H1 (cell line): ENCODE results near the gene S1PR1. TPM values are rescaled to one million over a fixed set of nuclear protein-coding genes. Genes with fewer than 3 reads are reported as not detected.

ENCODE experiments used
- CTCF ChIA-PET: fragments of 300-600 bp; sonication (Branson Sonifier 250); formaldehyde crosslinking; loops from one replicate; lab custom pipeline; 2021; ENCODE audit not compliant: partially characterized antibody; lab: Charles Lee
- POLR2A ChIA-PET: fragments of 300-600 bp; sonication (Branson Sonifier 250); formaldehyde crosslinking; loops from one replicate; lab custom pipeline; 2021; ENCODE audit warnings: inconsistent platforms; ENCODE audit not compliant: partially characterized antibody; lab: Charles Lee
- DNase-seq, 2 experiments: peaks; one replicate each; pipeline versions ENCODE4 v3.0.0 to v3.0.0-alpha.2; 2010 to 2022; ENCODE audit warnings: low spot score in 2 of 2, low read depth in 1 of 2, mixed read lengths in 1 of 2
- FAIRE-seq: peaks from 2 replicates; lab custom pipeline; 2011; peaks lifted over from hg19 to GRCh38; lab: Jason Lieb, UNC
- H2AFZ ChIP-seq: 2 replicates; pipeline ENCODE4 v1.8.1; 2012; ENCODE audit warnings: low read length, inconsistent platforms
- H2AK5ac ChIP-seq: 2 replicates; pipeline ENCODE4 v1.6.1; 2013; ENCODE audit warnings: low read depth, low read length
- H2BK120ac ChIP-seq: replicated peaks from 2 replicates; pipeline ENCODE3; 2013; ENCODE audit warnings: low read depth, low read length, inconsistent platforms
- H2BK12ac ChIP-seq: 2 replicates; pipeline ENCODE4 v1.6.1; 2013; ENCODE audit warnings: low read depth, low read length
- H2BK15ac ChIP-seq: 2 replicates; pipeline ENCODE4 v1.6.1; 2013; ENCODE audit warnings: low read length
- H2BK20ac ChIP-seq: 2 replicates; pipeline ENCODE4 v1.6.1; 2013; ENCODE audit warnings: low read length
- H2BK5ac ChIP-seq: 2 replicates; pipeline ENCODE4 v1.6.1; 2013; ENCODE audit warnings: low read depth, low read length
- H3K14ac ChIP-seq: 2 replicates; pipeline ENCODE4 v1.6.1; 2013; ENCODE audit warnings: inconsistent platforms; ENCODE audit not compliant: insufficient read length
- H3K18ac ChIP-seq: 2 replicates; pipeline ENCODE4 v1.6.1; 2013; ENCODE audit warnings: low read length; ENCODE audit errors: extremely low read depth
- H3K23ac ChIP-seq: 2 replicates; pipeline ENCODE4 v1.6.1; 2013; ENCODE audit warnings: inconsistent platforms; ENCODE audit not compliant: insufficient read length
- H3K23me2 ChIP-seq: 2 replicates; pipeline ENCODE4 v1.6.1; 2013; ENCODE audit warnings: low read depth, low read length
- H3K27ac ChIP-seq: 2 replicates; pipeline ENCODE4 v1.6.1; 2011; ENCODE audit warnings: low read depth, low read length, inconsistent platforms
- H3K27me3 ChIP-seq, 4 experiments: replicated peaks in 1 of 4; 1 replicate in 1 of 4; 2 replicates in 3 of 4; pipeline versions ENCODE4 v1.6.1 to v1.8.1; 2011 to 2013; ENCODE audit warnings: low read length in 3 of 4, mild to moderate bottlenecking in 3 of 4, inconsistent platforms in 2 of 4, mixed read lengths in 2 of 4, moderate library complexity in 1 of 4; ENCODE audit not compliant: control insufficient read depth in 3 of 4, insufficient read depth in 3 of 4; ENCODE audit errors: extremely low read depth in 1 of 4
- H3K36me3 ChIP-seq, 4 experiments: 2 replicates each; pipeline versions ENCODE4 v1.6.1 to v1.8.1; 2011 to 2013; ENCODE audit warnings: mild to moderate bottlenecking in 4 of 4, low read length in 3 of 4, moderate library complexity in 2 of 4, control low read depth in 1 of 4, inconsistent platforms in 1 of 4; ENCODE audit not compliant: insufficient read depth in 4 of 4, control insufficient read depth in 2 of 4
- H3K4ac ChIP-seq: replicated peaks from 2 replicates; pipeline ENCODE3; 2013; ENCODE audit warnings: low read length, low read depth, mixed read lengths, inconsistent platforms; ENCODE audit not compliant: insufficient read length
- H3K4me1 ChIP-seq, 4 experiments: replicated peaks in 1 of 4; 1 replicate in 1 of 4; 2 replicates in 3 of 4; pipeline versions ENCODE4 v1.6.1 to v1.8.1; 2011 to 2013; ENCODE audit warnings: low read length in 3 of 4, inconsistent platforms in 2 of 4, mixed read lengths in 1 of 4; ENCODE audit not compliant: insufficient read depth in 4 of 4, control insufficient read depth in 3 of 4
- H3K4me2 ChIP-seq, 2 experiments: 2 replicates each; pipeline versions ENCODE4 v1.6.1 to v1.8.1; 2011 to 2013; ENCODE audit warnings: low read depth in 2 of 2, low read length in 2 of 2, control low read depth in 1 of 2, inconsistent platforms in 1 of 2, mild to moderate bottlenecking in 1 of 2; ENCODE audit not compliant: insufficient read depth in 1 of 2
- H3K4me3 ChIP-seq, 4 experiments: fragments of 200-600, 300-600 bp in 1 of 4; sonication (generic), shearing (Covaris generic), sonication (Bioruptor Twin) in 1 of 4; 2 replicates each; pipeline versions ENCODE4 v1.5.1 to v1.8.1; 2011 to 2016; ENCODE audit warnings: low read length in 4 of 4, low read depth in 3 of 4, control low read depth in 2 of 4, inconsistent platforms in 2 of 4, mild to moderate bottlenecking in 2 of 4, mixed read lengths in 1 of 4, moderate library complexity in 1 of 4; ENCODE audit not compliant: insufficient read depth in 2 of 4; ENCODE audit errors: extremely low read depth in 1 of 4
- H3K56ac ChIP-seq: replicated peaks from 2 replicates; pipeline ENCODE3; 2013; ENCODE audit warnings: low read depth, mild to moderate bottlenecking, mixed read lengths, low read length, inconsistent platforms; ENCODE audit not compliant: insufficient read length
- H3K79me1 ChIP-seq: 2 replicates; pipeline ENCODE4 v1.6.1; 2013; ENCODE audit warnings: low read depth, low read length, control low read depth
- H3K79me2 ChIP-seq, 2 experiments: 2 replicates each; pipeline versions ENCODE4 v1.6.1 to v1.8.1; 2012 to 2013; ENCODE audit warnings: low read length in 2 of 2, mild to moderate bottlenecking in 2 of 2, inconsistent platforms in 1 of 2; ENCODE audit not compliant: insufficient read depth in 2 of 2, control insufficient read depth in 1 of 2
- H3K9ac ChIP-seq, 4 experiments: replicated peaks in 1 of 4; 1 replicate in 1 of 4; 2 replicates in 3 of 4; pipeline versions ENCODE4 v1.6.1 to v1.8.1; 2011 to 2013; ENCODE audit warnings: low read depth in 3 of 4, low read length in 3 of 4, control low read depth in 2 of 4, mild to moderate bottlenecking in 2 of 4, moderate library complexity in 2 of 4, inconsistent platforms in 1 of 4; ENCODE audit errors: extremely low read depth in 1 of 4
- H3K9me3 ChIP-seq, 2 experiments: 2 replicates each; pipeline versions ENCODE4 v1.6.1 to v1.8.1; 2012 to 2013; ENCODE audit warnings: mild to moderate bottlenecking in 2 of 2, moderate library complexity in 2 of 2, control low read depth in 1 of 2, inconsistent platforms in 1 of 2, low read depth in 1 of 2, low read length in 1 of 2, mixed read lengths in 1 of 2; ENCODE audit not compliant: insufficient read depth in 2 of 2
- H4K20me1 ChIP-seq, 2 experiments: replicated peaks in 1 of 2; 2 replicates each; pipeline versions ENCODE3 to v1.8.1; 2011 to 2013; ENCODE audit warnings: inconsistent platforms in 2 of 2, low read length in 2 of 2, mild to moderate bottlenecking in 1 of 2; ENCODE audit not compliant: insufficient read depth in 2 of 2, control insufficient read depth in 1 of 2
- H4K5ac ChIP-seq: 2 replicates; pipeline ENCODE4 v1.6.1; 2013; ENCODE audit warnings: low read length, low read depth, mixed read lengths, inconsistent platforms; ENCODE audit not compliant: insufficient read length
- H4K8ac ChIP-seq: 2 replicates; pipeline ENCODE4 v1.8.0; 2013; ENCODE audit warnings: mild to moderate bottlenecking, moderate library complexity, low read length, inconsistent platforms; ENCODE audit not compliant: insufficient read depth; ENCODE audit errors: extremely low read depth
- H4K91ac ChIP-seq: replicated peaks from 2 replicates; pipeline ENCODE3; 2013; ENCODE audit warnings: low read length, mixed read lengths, inconsistent platforms; ENCODE audit not compliant: insufficient read length
- ASH2L ChIP-seq: fragments of 200-600, 300-600 bp; sonication (generic); IDR thresholded peaks from one replicate; pipeline ENCODE4 v1.7.1; 2017; ENCODE audit warnings: low read length
- SIN3A ChIP-seq, 2 experiments: IDR thresholded peaks in 1 of 2; conservative IDR thresholded peaks in 1 of 2; 2 replicates each; pipeline ENCODE4 v1.6.1; 2011 to 2012; ENCODE audit warnings: low read length in 2 of 2, improper control_type of control experiment in 1 of 2, low read depth in 1 of 2, mild to moderate bottlenecking in 1 of 2
- SP1 ChIP-seq: IDR thresholded peaks from 2 replicates; pipeline ENCODE4 v1.6.1; 2011; ENCODE audit warnings: low read depth, low read length
- SUZ12 ChIP-seq: fragments of 200-600 bp; sonication (generic); IDR thresholded peaks from 2 replicates; pipeline ENCODE4 v1.6.1; 2012; ENCODE audit warnings: mild to moderate bottlenecking, inconsistent platforms, low read length, moderate library complexity, mixed read lengths
- TEAD4 ChIP-seq: IDR thresholded peaks from 2 replicates; pipeline ENCODE4 v1.6.1; 2012; ENCODE audit warnings: low read depth, low read length, inconsistent platforms, mixed read lengths
- WGBS, 2 experiments: shearing (Covaris generic) in 1 of 2; methylation state at CpG; one replicate each; pipeline versions ENCODE4 v1.1.6 to v1.1.7; 2013 to 2015; ENCODE audit warnings: low lambda C conversion rate in 2 of 2, mixed read lengths in 2 of 2, inconsistent platforms in 1 of 2, low coverage in 1 of 2, missing lambda C conversion rate in 1 of 2; ENCODE audit not compliant: insufficient replicate concordance in 2 of 2, insufficient coverage in 1 of 2, insufficient read length in 1 of 2; ENCODE audit errors: extremely low coverage in 1 of 2, missing lambda C conversion rate in 1 of 2; 5-methylcytosine and 5-hydroxymethylcytosine counted together
- polyA plus RNA-seq, 7 experiments: library from polyadenylated mRNA; depleted of rRNA in 3 of 7; stranded (reverse) in 5 of 7; unstranded in 2 of 7; fragments of >200 nt in 5 of 7; fragments of 200-250 nt in 2 of 7; gene quantifications; 1 replicate in 5 of 7; 2 replicates in 1 of 7; 4 replicates in 1 of 7; pipeline versions ENCODE4 v1.2.1 to v1.2.3, GENCODE V29; 2011 to 2013; ENCODE audit warnings: missing spikeins in 2 of 7, mixed read lengths in 2 of 7
- total RNA-seq: library from RNA; stranded (reverse); fragmentation: NEBNext Ultra II Directional; extraction: Animal tissue kit (Norgen Biotek cat#: 25700); gene quantifications from 2 replicates; pipeline ENCODE4 v1.2.1, GENCODE V29; 2021

S1PR1 gene
- total and polyA plus RNA-seq, 2 of the 8 experiments (the other 6 are each of a cell fraction or from before 2014, with no cell fraction given): 3.5 to 5.5 TPM

- Histone ChIP-seq H3K18ac (no peak overlapping the region; the same call in 1 of the 2 replicates), H4K8ac (no peak overlapping the region), H3K9ac (no peak overlapping the region), H3K23ac (no peak overlapping the region), H4K5ac (no peak overlapping the region), H3K36me3 (no peaks in the 10 kb centered on the region), H2BK5ac (no peak overlapping the region), H2BK15ac (no peak overlapping the region), H2AK5ac (no peak overlapping the region), H4K91ac (no peak overlapping the region), H4K20me1 (no peaks in the 10 kb centered on the region), H3K56ac (no peak overlapping the region), H3K4me2 (no peak overlapping the region), H2BK12ac (no peak overlapping the region), H2AFZ (no peak overlapping the region; the same call in 1 of the 2 replicates), H3K79me2 (no peaks in the 10 kb centered on the region), H3K9me3 (no peaks in the 10 kb centered on the region), H3K27me3 (no peaks in the 10 kb centered on the region), H3K4ac (no peak overlapping the region), H2BK20ac (no peak overlapping the region), H3K4me3 (no peak overlapping the region), H3K79me1 (no peaks in the 10 kb centered on the region), H3K27ac (no peak overlapping the region), H3K4me1 (peaks cover 0 to 4% (median 0%) of the 10 kb centered on the region in 4 experiments; a peak in 1 of 7 replicates), H3K14ac (no peak overlapping the region), H3K23me2 (no peaks in the 10 kb centered on the region), H2BK120ac (no peak overlapping the region)
- POLR2A ChIA-PET: interaction anchor here (0.9 kb wide), 1 partner anchor 10 kb away, joined by 3 read pairs; no protein-coding TSS in a partner anchor
- TF ChIP-seq TEAD4: peak; percentile 97
- TF ChIP-seq SIN3A (conservative IDR thresholded peaks at IDR 0.05 in 1 of 2, IDR thresholded peaks at IDR 0.05 in 1 of 2; ENCODE audit: low read depth in 1 of 2, low read length in 2 of 2): no peak
- 0 out of 2 replicates have a peak, but pooled peaks have one; percentile 28 for TF ChIP-seq SP1
- TF ChIP-seq ASH2L: peak; percentile 36
- no peak for TF ChIP-seq SUZ12
- CTCF ChIA-PET: interaction anchor here (0.8 kb wide), 1 partner anchor 17 kb away, joined by 3 read pairs; no protein-coding TSS in a partner anchor
- FAIRE-seq: peak; percentile 7
- 86% methylated on average over 2 of the region's 2 CpGs; no CpG with 5 or more reads in 1 of the 2 experiments for WGBS, 2 experiments
- peak in 1 of 2 experiments; percentile 31 for DNase-seq
Measured at GRCh38 chr1:101200513-101200912, 36.3 kb upstream of the S1PR1 start.
